Hematopoietic multipotent progenitor cell treated with erythropoietin and hydrocortisone succinate and interleukin-3 and kit ligand, for 15 days (in vitro differentiated cells): ENCODE results near the gene CXCL12.

Source experiments
- DNase-seq: peaks from one replicate; pipeline ENCODE4 v3.0.0-alpha.2; 2015; ENCODE audit warnings: low spot score

CXCL12 gene

DNA sequence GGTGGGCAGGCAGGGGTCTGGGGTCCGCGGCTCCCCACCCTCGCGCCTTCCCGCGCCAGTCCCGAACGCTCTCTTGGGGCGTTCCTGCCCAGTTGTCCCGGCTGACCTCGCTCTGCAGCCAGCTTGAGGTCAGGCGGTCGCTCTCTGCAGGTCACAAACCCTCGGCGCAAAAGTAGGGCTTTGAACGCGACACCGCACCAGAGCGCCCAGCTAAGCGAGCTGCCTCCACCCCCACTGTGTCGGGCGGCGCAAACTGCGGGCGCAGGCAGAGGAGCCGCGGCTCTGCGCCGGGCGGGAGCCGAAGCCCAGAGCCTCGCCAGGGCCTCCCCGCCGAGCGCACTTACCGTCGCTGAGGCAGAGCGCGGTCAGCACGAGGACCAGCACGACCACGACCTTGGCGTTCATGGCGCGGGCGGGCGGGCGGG is 284 bp downstream of the CXCL12 start:
- DNase-seq = no peak

DNA sequence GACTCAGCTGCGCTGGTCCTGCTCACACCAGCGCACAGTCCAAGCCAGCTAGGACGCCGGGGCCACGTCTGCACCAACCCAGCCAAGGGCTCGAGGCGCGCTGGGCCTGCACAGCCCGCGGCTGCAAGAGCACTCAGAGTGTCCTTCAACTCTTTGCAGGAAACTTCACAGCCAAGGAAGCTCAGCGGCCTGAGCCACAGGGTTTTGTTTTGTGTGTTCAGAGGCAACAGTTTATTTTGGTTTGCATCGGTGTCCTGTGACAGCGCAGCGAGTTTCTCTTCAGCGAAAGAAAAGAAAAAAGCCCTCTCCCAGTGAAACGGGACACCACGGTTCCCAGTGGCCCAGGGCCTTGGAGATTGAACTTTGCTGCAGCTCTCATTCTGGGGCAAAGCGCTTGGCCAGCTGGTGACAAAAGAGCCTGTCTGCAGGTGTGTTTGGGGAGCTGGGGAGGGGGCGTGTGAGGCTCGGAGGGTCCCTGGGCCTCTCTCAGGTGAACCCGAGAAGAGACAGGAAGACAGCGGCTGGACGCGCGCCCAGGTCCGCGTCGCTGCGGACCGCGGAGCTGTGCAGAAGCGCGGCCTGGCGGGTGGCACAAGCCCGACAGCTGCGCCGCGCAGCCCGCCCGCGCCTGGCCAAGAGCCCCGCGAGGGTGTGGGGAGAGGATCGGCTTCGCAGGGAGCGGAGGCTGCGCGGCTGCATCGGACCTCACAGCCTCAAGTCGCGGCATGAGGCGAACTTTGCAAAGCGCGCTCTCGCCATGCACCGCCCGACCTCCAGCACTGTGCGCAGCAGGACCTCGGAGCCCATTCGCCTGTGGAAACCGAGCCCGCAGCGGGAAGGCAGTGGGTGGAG is 922 bp downstream of the CXCL12 start:
- no peak for DNase-seq

DNA sequence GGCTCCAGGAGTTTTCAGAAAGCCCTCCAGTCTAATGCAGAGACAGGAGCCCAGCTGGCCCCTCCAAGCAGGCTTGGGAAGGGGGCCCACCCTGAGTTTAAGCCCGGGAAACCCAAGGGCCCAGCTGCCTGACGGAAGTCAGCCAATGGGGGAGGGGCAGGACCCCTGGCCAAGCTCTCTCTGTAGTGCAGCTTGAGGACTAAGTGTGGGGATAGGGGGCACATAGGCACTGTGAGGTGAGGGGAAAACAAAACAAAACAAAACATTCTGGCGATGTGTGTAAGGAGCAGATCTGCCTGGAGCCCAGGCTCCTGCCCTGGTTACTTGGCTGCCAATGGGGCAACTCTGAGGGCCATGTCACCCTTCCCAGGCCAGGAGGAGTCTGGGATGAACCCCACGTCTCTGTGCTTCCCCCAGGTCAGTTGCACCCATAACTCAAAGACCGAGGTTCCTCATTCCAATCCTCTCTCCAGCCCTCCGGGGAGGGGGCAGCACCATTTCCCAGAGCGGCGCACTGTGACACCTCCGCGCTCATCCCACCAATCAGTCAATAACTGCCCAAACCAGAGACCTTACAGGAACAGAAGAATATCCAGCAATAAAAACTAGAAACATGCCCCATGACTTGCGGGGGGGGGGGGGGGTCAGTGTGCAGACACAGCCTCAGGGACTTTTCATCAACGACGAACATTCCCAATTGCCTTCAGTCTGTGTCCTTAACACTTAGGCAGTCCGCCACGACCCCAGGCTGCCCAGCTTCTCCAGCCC is 1.7 kb downstream of the CXCL12 start:
- DNase-seq = no peak

DNA sequence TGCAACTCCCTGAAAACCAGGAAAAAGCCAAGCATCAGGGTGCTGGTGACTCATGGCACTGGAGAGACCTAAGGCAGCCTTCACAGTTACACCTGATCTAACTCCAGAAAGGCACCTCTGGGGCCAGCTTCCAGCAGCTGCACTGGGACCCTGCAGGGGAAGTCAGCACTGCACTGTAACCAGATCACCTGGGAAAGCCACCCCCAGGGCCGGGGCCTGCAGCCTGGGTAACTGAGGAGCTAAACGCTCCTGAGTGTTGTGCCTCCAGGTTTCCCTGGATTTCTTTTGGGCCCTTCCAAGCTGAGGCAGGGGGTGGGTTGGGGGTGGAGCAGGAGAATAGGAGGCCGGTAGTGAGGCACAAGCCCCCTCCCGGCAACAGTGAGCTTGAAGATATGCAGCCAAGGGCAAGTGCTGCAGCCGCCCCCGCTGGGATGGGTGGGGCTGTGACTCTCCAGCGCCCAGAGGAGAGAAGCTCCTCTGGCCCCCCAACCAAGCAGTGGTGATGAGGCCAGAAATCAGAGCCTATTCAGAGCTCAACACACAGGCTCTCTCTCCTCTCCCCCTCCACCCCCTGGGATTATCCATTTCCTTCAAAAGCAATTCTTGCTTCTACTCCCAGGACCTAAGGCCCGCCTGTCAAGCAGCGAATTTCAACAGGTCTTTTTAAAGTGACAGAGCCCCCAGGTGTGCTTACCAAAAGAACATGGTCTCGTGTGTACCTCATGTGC is 2.6 kb downstream of the CXCL12 start:
- DNase-seq = no peak

DNA sequence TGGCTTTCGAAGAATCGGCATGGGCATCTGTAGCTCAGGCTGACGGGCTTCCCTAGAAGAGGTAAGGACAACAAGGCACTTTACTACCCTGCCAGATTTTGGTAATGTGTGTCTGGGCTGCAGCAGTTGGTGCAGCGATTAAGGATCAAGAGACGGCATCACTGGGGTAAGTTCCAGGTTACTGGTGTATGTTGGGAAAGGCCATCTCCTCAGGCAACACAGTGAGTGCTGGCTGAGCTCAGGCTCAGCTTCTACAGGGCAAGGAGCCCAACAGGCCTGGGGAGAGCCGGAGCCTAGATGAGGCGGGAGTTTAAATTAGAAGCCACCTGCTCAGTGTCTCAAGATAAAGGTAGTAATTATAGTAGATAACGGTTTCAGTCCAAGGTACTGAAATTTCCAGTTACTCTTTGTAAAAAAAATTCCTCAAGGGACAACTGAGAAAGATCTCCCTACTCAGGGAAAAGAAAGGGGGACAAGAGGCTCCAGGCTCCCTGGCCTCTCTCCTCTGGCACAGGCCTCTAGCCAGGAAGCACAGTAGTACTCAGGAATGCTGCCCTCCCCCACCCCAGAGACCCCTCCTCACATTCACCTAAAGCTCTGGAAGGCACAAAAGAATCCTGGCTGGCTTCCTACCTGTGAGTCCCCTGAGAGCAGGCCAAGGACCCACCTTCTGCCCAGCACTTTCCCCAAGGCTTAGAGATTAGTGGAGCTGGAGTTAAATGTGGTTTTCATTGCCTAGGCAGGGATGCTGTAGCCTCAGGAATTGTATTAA is 3.9 kb downstream of the CXCL12 start:
- DNase-seq = no peak

DNA sequence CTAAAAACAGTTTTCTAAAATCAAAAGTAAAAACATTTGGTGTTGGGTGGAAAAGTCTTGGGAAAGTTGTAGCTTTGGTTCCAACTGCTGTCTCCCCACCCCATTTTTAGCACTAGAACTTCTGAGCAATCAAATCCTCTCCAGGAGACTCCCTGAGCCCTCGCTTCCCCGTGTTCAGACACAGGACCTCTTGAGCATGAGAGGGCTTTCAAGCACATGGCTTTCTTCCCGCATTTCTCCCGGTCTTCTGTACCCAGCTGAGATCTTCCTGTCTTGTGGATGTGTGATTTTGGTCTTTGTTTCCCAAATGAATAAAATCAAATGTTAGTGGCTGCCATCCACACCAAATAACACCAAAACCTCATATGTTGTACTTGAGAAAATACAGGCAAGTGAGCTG is 5.0 kb downstream of the CXCL12 start:
- no peak for DNase-seq

DNA sequence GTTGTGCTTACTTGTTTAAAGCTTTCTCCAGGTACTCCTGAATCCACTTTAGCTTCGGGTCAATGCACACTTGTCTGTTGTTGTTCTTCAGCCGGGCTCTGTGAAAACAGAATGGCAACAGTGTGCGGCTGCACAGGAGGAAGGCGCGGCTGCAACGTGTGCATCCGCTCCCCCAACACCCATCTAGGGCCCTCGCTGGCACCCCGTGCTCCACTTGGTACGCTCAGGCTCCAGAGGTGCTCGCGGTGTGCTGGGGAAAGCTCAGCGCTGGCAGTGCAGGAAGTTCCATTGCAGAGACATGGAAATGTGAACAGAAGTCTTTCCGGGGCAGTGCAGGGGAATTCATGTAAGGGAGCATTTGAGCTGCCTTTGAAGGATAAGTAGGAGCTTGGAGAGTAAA is 6.3 kb downstream of the CXCL12 start:
- no peak for DNase-seq

DNA sequence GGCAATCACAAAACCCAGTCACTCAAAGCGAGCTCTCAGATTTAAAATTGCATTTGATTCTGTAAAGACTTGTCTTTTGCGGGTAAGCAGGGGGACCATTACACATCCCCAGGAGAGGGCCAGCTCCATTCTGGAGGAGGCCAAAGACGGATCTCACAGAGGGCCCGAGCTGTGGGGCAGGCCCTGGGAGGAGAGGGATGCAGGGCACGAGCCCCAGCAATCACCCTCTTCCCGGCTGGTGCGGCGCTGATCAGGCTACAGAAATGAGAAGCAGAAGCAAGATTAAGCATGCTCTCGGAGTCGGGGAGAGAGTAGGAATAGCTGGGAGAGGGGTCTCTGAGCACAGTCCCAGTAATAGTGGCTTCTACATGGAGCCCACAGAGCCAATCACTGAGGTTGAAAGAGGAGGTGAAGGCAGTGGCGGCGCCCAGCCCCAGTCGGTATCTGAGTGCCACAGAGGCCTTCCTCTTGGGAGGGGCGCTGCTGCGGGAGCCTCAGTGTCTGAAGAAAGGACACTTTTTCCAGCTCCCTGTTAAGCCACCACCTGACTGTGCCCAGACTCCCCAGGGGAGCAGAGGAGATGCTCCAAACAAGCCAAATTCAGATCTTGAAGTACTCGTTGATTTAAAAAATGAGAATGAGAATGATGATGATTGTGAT is 7.1 kb downstream of the CXCL12 start:
- no peak for DNase-seq

DNA sequence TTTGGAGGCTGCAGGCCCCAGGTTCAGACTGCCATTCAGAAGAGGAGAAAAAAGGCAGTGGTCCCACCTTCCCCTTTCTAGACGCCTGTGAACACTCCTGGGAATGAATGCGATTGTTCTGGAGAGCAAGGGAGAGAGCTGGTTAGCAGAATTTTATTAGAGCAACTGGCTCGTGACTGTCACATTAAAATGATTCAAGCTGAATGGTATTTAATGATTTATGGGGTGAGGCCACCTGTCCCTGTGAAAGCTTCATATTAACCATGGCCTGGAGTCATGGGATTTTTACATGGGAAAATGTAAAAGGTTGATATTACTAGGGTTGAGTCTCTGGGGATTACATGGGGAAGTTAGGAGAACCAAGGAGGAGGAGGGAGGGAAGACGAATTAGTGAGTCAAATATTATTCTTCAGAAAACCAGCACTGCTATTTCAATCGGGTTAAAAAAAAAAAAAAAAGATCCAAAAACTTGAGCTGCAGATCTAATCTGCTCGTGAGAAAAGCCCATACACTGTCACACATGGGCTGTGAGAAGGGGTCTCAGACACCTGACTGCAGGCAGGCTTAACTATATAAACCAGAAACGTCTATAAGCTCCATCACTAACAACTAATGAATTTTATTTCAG is 8.3 kb downstream of the CXCL12 start:
- DNase-seq = no peak

DNA sequence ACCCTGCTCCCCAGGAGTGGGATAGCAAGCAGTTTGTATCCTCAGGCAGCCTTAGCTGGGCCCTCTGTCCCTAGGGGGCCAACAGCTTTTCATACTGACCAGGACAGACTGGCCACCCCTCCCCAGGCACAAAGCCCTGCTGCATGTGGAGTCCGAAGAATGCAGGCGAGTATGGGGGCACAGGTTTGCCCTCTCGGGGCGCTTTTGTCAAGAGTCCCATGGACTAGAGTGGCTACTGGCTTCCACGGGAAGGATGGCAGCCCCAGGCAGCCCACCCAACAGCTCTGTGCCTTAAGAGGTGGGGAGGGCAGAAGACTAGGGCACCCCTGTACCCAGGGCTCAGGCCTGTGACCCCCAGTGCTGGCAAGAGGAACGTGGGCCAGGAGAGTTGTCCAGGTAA is 10.7 kb downstream of the CXCL12 start:
- DNase-seq = no peak

DNA sequence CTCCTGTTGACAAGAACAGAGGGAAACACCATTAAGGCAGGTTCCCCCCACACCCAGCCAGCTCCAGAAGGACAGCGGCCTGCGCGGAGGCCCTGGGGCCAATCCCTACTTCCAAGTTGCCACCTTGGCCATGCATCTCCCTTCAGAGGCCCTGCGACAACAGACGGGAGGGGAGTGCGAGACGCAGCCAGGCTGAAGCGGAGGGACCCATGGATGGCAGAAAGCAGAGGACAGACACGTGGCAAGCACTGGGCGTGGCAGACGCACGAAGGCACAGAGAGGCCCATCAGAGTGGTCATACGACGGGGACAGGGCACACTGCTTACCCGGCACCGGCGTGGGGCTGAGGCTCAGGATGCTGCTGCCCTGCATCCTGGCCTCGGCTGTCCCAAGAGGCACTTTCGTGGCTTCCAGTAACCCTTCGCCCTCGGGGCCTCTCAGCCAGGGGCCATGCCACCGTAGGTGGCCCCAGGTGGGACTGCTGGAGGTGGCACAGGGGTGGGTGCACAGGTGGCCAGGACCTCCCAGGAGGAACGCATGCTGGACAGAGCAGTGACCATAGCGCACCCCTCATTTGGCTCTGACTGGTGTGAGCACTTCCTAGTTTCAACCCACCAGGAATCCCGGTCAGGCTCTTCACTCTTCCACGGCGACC is 11.4 kb downstream of the CXCL12 start:
- no peak for DNase-seq

DNA sequence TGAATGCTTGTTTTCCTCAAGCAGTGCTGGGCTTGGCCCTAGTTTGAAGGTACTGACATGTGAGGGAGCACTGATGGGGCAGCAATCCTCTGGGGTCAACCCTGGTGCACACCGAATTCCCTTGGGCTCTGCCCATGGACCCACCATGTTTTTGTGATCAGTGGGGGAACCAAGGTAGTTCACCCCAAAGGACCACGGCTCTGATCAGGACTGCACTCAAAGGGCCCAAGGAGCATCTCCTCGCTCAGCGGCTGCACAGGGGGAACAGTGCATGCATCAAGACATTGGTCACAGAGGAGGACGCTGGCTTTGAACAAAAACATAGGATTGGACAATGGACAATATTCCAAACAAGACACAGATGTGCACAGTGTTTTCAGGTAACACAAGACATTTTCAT is 12.7 kb downstream of the CXCL12 start:
- no peak for DNase-seq

DNA sequence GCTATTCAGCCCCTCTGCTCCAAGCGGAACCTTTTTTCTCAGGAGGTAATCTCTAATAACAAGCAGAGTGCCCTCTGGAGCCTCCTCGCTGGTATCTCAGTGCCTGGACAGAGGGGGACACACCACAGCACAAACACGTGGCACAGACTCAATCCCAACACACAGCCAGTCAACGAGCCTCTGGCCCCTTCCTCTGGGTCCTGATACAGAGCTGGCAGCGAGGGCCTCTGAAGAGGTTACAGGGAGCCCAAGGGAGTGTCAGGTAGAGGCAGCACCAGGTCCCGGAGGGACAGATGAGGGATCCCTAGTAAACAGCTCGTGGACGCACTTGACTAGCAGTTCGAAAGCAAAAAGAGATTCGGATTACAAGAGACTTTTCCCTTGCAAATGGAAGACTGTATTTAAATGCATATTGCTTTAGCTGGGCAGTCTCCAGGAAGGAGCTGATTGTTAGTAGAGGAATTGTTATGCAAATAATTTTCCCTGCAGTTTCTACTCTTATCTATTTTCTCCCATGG is 14.1 kb downstream of the CXCL12 start:
- no peak for DNase-seq

DNA sequence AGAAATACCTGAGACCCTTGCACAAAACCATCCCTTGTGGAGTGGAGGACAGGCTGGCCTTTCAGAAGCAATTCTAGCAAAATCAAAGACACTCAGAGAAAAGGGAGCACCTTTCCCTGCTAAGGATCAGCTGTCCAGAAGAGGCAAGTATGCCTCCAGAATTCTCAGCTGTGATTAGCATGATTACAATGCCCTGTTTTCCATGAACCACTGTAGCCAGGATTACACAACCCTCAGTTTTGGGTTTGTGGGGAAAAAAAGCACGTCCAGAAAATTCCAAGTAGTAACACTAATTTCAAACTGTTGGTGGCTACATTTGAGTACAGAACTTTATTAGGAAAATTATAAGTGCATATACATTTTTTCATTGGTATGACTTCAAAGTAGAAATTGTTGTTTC is 15.0 kb downstream of the CXCL12 start:
- DNase-seq = no peak

DNA sequence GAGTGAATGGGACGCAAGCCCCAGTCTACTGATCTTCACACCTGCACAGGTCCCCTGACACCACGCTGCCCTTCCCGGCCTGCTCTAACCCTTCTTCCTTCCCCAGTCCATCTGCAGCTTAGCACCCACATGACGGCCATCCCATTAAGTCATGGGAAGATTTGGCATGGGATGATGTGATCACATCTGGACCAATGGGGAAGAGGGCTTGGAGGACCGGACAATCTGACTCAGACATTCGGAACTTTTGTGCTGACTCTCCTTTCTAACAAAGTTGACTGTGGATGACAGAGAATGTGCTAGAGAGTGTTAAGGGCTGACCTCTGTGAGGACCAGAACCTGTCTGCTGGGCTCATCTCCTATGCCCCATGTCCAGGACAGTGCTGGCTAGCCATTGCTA is 15.6 kb downstream of the CXCL12 start:
- no peak for DNase-seq

DNA sequence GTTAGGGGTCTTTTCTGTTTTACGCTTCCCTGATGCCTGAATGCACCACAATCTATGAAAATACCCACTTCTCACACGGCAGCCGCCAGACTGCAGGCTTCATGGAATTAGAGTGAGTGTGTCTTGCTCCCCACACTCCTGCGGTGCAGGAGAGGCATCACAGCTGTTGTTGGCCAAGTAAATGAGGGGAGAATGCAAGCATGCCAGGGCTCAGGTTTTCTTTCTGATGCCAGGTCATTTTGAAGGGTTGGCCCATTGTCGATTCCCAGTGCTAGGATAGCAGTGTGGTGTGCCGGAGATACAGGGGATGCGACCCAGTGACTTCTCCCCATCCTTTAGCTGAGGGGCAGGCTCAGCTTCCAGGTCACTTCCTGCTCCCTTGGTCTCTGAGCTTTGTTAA is 16.3 kb downstream of the CXCL12 start:
- DNase-seq = no peak

DNA sequence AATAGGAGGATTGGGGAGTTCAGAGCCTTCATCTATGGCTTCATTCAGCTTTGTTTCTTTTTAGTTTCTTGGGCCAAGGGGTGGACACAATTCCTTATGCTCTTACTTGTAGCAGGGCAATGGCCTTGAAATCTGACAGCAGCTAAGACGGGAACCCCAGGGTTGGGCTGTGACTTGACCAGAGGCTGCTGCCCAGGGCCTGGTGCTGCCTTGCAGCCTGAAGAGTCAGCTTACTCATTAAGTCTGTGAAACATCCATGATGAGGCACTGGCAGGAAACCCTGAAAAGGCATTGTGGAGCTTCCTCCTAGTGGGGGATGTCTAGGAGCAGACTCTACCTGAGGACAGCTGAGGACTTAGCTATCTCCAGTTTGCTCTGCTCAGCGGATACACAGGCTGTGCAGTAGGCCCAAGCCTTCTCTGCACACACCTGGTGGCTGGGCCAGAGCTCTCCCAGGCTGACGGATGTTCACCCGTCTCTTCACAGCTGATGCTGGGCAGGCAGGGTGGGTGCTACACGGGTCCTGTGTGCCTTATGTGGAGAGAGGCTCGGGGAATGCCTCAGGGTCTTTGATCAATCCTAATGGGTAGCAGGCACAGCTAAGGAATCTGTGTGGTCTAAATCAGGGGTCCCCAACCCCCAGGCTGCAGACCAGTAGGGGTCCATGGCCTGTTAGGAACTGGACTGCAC is 17.8 kb downstream of the CXCL12 start:
- DNase-seq = no peak

DNA sequence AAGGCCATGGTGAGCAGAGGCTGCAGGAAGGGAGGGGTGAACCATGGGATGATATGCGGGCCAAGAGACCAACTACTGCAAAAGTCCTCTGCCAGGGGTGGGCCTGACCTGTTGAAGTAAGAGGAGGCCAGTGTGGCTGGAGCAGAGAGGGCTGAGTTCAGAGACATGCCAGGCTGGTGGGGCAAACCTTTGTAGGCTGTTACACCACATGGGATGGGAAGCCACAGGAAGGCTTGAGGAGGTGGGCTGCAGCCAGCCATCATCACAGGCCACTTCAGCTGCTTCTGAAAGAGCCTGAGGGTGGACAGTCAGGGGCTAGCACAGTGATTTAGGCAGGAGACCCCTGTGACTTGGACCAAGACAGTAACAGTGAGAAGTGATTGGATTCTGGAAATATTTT is 20.3 kb downstream of the CXCL12 start:
- DNase-seq = no peak

DNA sequence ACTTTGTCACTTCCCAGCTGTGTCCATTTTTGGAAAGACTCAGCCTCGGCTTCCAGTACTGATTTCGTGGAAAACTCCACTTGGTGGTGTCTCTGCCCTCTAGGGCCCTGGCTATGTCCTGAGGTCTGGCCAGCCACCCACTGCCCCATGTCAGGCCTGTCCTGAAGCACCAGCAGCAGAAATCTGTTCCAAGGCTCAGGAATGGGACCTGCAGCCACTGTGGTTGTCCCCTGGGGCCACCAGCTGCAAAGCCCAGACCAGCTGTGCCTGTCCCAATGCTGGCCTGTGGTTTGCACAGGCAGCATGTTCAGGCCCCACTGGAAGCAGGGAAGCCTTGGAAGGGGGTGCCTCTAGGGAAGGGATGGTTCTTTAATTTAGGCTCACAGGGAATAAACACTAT is 21.2 kb downstream of the CXCL12 start:
- no peak for DNase-seq
